ENCODE measurements around the gene SOX11.

- TF ChIP-seq CTCF (IDR thresholded peaks at IDR 0.05) (no peak), POLR2AphosphoS5 (IDR thresholded peaks at IDR 0.05) (no peak)
These were observed 56.2 kb downstream of the SOX11 start for GRCh38 chr2:5748391-5748790.
